Omental fat pad (tissue), 4 donors: ENCODE measurements around the gene CNPPD1. TPM values are rescaled to one million over a fixed set of nuclear protein-coding genes. Genes with fewer than 3 reads are reported as not detected.

Source experiments
- ATAC-seq: fragments of 150-250 bp; one replicate; pipeline ENCODE4 v1.9.1; 2016; ENCODE audit warnings: mild to moderate bottlenecking, moderate library complexity; ENCODE audit not compliant: low FRiP score
- DNase-seq: peaks from one replicate; pipeline ENCODE4 v3.0.0-alpha.2; 2019; ENCODE audit warnings: low spot score
- total RNA-seq, 4 donors: library from RNA; depleted of rRNA; stranded (reverse); fragments of >200 nt; gene quantifications; one replicate each; pipeline ENCODE4 v1.1.0, GENCODE V29; 2016
- TF ChIP-seq, protein P1 (sequence below), 3 donors: fragments of 450-650 bp; IDR thresholded peaks; one replicate each; pipeline ENCODE4 v1.5.1; 2016 to 2017; ENCODE audit warnings: antibody characterized with exemption in 3 of 3, mild to moderate bottlenecking in 3 of 3, moderate library complexity in 2 of 3

The CNPPD1 gene
- total RNA-seq, 4 donors from 2014 or later, result 37.0 to 77.2 (median 43.0) TPM

DNA sequence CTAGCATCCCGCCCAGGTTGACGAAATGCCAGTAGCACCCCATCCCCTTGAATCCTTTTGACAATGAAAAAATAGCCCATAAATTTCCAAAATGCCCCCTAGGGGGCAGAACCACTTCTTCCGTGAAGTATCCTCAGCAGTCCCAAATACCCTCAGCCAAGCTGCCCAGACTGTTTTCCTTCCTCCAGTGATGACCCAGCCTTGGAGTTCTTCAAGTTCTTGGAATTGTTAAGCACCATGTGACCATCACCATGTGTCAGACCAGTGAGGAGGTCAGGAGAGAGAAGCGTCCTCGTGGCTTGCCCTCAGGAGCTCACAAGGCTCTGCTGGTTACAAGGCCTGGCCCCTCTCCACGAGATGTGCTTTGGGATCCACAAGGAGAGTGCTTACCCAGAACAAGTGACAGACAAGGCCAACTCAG lies 5.5 kb downstream of the CNPPD1 start:
- ATAC-seq, result peak; percentile 77
- TF ChIP-seq, protein P1, sequence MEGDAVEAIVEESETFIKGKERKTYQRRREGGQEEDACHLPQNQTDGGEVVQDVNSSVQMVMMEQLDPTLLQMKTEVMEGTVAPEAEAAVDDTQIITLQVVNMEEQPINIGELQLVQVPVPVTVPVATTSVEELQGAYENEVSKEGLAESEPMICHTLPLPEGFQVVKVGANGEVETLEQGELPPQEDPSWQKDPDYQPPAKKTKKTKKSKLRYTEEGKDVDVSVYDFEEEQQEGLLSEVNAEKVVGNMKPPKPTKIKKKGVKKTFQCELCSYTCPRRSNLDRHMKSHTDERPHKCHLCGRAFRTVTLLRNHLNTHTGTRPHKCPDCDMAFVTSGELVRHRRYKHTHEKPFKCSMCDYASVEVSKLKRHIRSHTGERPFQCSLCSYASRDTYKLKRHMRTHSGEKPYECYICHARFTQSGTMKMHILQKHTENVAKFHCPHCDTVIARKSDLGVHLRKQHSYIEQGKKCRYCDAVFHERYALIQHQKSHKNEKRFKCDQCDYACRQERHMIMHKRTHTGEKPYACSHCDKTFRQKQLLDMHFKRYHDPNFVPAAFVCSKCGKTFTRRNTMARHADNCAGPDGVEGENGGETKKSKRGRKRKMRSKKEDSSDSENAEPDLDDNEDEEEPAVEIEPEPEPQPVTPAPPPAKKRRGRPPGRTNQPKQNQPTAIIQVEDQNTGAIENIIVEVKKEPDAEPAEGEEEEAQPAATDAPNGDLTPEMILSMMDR (IDR thresholded peaks at IDR 0.05), result peak in 2 of 3 donors; percentile 11 to 50
- DNase-seq, result no peak

DNA sequence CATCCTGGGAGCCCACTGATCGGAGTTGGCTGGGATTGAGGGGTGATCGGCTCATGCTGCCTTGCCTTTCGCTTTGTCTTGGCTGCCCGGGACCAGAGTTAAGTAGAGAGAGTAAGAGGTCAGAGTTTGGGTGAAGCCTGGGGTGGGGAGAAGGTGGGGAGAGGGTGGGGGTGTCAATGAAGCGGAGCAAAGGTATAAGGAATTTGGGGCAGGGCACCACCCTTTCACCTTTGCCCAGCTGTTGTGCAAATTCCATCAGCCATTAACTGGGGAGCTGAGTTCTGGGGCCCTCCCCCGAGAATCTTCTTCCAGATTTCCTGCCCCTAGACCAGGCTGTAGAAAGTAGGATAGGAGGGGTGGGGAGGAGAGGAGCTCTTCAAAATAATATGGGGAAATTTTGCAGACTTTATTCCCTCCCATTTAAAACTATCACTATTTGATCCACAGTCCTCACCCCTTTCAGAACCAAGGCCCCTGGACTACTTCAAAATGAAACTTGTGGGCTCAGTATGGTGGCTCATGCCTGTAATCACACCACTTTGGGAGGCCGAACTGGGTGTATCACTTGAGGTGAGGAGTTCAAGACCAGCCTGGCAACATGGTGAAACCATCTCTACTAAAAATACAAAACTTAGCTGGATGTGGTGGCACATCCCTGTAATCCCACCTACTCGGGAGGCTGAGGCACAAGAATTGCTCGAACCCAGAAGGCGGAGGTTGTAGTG lies 6.6 kb downstream of the CNPPD1 start, which contains the start of gene SLC23A3:
Gene SLC23A3 (minus strand): TSS at position 100 of the 725 bp plus-strand sequence. CDS start 45 bp downstream, at position 55.
- TF ChIP-seq, protein P1 (IDR thresholded peaks at IDR 0.05), result no peak
- DNase-seq, result no peak
- ATAC-seq, result no peak

DNA sequence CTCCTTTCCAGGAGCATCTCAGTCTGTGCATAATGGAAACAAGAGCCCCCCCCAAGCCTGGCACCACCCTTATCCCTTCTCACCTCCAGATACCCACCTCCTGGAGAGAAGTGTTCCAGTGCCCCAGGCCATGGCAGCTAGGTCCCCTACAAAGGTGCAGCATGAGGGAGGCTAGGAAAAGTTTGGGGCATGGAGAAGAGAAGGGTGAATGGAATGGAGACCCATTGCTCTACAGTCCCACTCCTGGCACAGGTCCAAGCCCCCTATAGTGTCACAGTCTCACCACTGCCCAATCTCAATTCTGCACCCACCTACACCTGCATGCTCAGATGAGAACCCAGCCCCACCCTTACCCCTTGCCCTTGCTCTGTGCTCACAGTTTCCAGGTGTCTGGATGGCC lies 7.8 kb downstream of the CNPPD1 start:
- DNase-seq (no peak), ATAC-seq (no peak)
- TF ChIP-seq, protein P1 (IDR thresholded peaks at IDR 0.05), result no peak

DNA sequence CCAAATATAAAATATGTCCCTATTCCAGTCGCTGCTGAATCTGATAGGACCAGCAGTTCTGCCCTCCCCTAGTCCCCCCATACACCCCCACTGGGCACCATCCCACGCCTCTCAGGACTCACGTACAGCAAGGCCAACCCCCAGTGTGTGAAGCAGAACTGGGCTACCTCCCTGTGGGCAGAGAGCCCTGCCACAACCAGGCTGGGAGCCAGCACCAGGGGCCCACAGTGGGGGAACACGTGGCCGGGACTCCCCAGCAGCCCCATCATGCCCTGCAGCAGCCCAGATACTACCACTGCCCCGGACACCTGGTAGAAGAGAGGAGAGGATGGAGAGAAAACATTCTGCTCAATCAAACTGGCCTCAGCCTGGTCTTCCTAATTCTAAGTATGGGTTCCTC lies 8.2 kb downstream of the CNPPD1 start:
- ATAC-seq, result no peak
- no peak for DNase-seq
- TF ChIP-seq, protein P1 (IDR thresholded peaks at IDR 0.05), result no peak

GRCh38 chr2:219167997-219168396 lies 8.7 kb downstream of the CNPPD1 start:
- TF ChIP-seq, protein P1 (IDR thresholded peaks at IDR 0.05), result no peak
- DNase-seq (no peak), ATAC-seq (no peak)

DNA sequence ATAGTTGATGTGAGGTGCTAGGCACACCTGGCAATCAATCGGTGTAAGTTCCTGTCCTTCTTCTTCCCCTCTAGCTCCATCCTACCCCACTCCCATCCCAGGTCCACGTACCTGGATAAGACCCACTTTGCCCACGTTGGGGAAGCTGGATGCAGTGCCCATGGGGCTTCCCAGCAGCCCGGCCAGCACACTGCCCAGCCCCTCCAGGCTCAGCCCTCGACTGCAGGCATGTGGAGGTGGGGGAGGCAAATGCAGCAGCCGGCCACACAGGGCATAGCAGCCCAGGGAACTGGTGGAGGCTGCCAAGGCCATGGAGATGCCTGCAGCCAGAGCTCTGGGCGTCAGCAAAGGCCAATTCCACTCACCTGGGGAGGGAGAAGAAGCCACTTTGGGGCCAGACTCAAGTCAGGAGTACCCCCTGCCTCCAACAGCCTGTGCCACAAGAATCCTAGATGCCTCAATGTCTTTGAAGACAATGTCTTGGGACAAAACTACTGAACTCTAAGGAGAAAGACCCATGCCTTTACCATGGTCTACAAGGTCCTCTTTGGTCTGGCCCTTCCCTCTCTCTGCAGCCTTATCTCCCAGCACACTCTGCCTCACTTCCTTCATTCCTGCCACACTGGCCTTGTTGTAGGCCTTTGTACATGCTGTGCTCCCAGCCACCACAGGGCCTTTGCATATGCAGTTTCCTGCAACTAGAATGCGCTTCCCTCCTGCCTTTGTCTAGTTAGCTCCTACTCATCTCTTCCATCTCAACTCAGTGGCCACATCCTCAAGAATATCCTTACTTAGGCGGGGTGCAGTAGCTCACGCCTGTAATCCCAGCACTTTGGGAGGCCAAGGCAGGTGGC lies 11.4 kb downstream of the CNPPD1 start:
- DNase-seq, result no peak
- TF ChIP-seq, protein P1 (IDR thresholded peaks at IDR 0.05), result no peak
- no peak for ATAC-seq
